ENCODE measurements around the gene CDH23. TPM values are rescaled to one million over a fixed set of nuclear protein-coding genes. Genes with fewer than 3 reads are reported as not detected.

The CDH23 gene
- total and polyA plus RNA-seq, 10 of the 15 experiments (the other 5 are each of a cell fraction or from before 2014, with no cell fraction given): 0.09 to 0.40 (median 0.15) TPM; not detected in 1

DNA sequence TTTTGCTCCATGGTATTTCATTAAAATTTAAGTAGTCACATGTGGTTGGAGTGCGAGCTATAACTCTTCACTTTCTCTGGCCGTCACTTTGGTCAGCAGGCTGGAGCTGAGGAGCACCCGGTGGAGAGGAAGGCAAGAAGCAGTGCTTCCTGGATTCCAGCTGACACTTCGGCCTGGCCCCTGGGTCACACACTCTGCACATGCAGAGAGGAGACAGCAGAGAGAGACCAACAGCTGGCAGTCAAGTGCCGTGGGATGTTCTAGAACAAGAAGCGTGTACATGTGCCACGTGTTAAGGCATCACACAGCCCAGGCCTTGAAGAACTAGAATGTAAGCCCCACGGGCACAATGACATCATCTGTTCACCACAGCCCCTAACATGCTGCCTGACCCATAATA lies 424.2 kb downstream of the CDH23 start:
- no peaks in the 10 kb centered on the region for H4K20me1 ChIP-seq (ENCODE audit: control insufficient read depth, insufficient read depth)
- no peak overlapping the region for H3K4me2 ChIP-seq (ENCODE audit: control insufficient read depth, insufficient read depth)
- no peaks in the 10 kb centered on the region for H3K9me3 ChIP-seq (replicated peaks; ENCODE audit: control insufficient read depth, insufficient read depth, low read length)
- H3K27ac ChIP-seq (ENCODE audit: control insufficient read depth, insufficient read depth): no peak overlapping the region
- in situ Hi-C loops (cut with MboI) (no loop called here), intact Hi-C loops (cut with micrococcal nuclease; ENCODE audit: unreplicated experiment) (no loop called here)
- ChIA-PET CTCF (interaction anchor here (1.0 kb wide), 1 partner anchor 125 kb away, joined by 3 read pairs; no protein-coding TSS in a partner anchor), POLR2A (interaction anchor here (0.6 kb wide), 1 partner anchor 8 kb away, joined by 3 read pairs; no protein-coding TSS in a partner anchor), SMC1A (ENCODE audit: uncharacterized antibody, unreplicated experiment) (no interaction called here), RAD21 (ENCODE audit: unreplicated experiment) (interaction anchor here (0.6 kb wide), 1 partner anchor 17 kb away, joined by 3 read pairs; no protein-coding TSS in a partner anchor)
- no peak overlapping the region for H3K9ac ChIP-seq (ENCODE audit: control insufficient read depth, insufficient read depth, low read length)
- H3K4me1 ChIP-seq (ENCODE audit: control insufficient read depth, insufficient read depth, low read length): no peaks in the 10 kb centered on the region
- H3K36me3 ChIP-seq (ENCODE audit: control insufficient read depth in 2 of 2, insufficient read depth in 2 of 2, low read length in 1 of 2): peaks cover 43 to 55% of the 10 kb centered on the region in 2 experiments
- no peak for TF ChIP-seq RELA (IDR thresholded peaks at IDR 0.05; ENCODE audit: borderline replicate concordance, partially characterized antibody)
- no peak for TF ChIP-seq BMI1 (IDR thresholded peaks at IDR 0.05; ENCODE audit: borderline replicate concordance)
- WGBS (ENCODE audit: insufficient coverage, insufficient replicate concordance, low lambda C conversion rate, missing lambda C conversion rate): 97% methylated on average over 8 of the region's 8 CpGs
- no peak for FAIRE-seq
- ATAC-seq: no peak
- no peaks in the 10 kb centered on the region for H3K27me3 ChIP-seq (replicated peaks in 1 of 2; ENCODE audit: control insufficient read depth in 2 of 2, insufficient read depth in 2 of 2, low read length in 1 of 2)
- DNase-seq (ENCODE audit: low read depth, low spot score): no peak
- H3K4me3 ChIP-seq: no peak overlapping the region
- no TSS peak for BruUV-seq (replicated peaks)
- no peaks in the 10 kb centered on the region for H3K79me2 ChIP-seq (ENCODE audit: control insufficient read depth, insufficient read depth, low read length)
- H2AFZ ChIP-seq (ENCODE audit: control insufficient read depth, low read depth, low read length): no peak overlapping the region

DNA sequence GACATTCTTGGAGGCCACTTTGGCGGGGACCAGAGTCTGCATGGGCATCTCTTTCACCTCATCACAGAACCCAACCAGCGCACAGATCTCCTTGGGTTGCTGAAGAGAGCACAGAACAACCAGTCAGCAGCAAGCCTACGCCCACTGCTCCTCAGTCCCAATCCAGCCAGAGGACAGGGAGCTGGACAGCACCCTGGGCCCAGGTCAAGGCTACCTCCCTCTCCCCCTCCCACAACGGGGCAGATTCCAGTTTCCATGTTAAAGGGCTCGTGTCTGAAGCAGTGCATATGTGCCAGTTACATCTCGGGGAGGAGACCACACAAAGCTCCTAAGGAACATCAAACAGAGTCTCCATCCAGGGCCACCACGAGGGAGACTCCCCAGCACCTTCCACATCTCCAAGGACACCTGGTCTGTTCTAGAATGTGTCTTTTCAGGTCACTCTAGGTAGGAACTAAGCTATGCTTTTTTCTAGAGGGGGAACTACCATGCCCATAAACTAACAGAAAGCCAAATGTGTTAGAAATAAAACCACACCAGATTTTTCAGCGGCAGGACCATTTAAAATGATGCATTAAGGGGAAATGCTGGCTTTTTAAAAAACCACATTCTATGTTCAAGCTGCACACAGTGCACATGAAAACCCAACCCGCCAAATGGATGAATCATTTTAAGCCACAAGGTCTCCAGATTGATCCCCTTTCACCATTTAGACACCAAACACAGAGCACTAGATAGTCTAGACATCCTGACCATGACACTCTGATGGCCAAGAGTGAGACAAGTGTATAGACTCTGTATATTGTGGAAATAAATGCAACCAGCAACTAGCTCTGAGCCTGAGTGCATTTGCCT lies 425.4 kb downstream of the CDH23 start:
- in situ Hi-C loops (cut with MboI) (no loop called here), intact Hi-C loops (cut with micrococcal nuclease; ENCODE audit: unreplicated experiment) (no loop called here)
- H2AFZ ChIP-seq (ENCODE audit: control insufficient read depth, low read depth, low read length): no peak overlapping the region
- H4K20me1 ChIP-seq (ENCODE audit: control insufficient read depth, insufficient read depth): no peaks in the 10 kb centered on the region
- no peak overlapping the region for H3K9ac ChIP-seq (ENCODE audit: control insufficient read depth, insufficient read depth, low read length)
- TF ChIP-seq PML (IDR thresholded peaks at IDR 0.05; ENCODE audit: low read length): no peak
- no peak for TF ChIP-seq GATAD2B (conservative IDR thresholded peaks at IDR 0.05; ENCODE audit: low read depth)
- no peak for TF ChIP-seq ZNF217 (IDR thresholded peaks at IDR 0.05)
- no peak for TF ChIP-seq MYB (IDR thresholded peaks at IDR 0.05; ENCODE audit: borderline replicate concordance, low read depth, low read length)
- TF ChIP-seq, protein P1, sequence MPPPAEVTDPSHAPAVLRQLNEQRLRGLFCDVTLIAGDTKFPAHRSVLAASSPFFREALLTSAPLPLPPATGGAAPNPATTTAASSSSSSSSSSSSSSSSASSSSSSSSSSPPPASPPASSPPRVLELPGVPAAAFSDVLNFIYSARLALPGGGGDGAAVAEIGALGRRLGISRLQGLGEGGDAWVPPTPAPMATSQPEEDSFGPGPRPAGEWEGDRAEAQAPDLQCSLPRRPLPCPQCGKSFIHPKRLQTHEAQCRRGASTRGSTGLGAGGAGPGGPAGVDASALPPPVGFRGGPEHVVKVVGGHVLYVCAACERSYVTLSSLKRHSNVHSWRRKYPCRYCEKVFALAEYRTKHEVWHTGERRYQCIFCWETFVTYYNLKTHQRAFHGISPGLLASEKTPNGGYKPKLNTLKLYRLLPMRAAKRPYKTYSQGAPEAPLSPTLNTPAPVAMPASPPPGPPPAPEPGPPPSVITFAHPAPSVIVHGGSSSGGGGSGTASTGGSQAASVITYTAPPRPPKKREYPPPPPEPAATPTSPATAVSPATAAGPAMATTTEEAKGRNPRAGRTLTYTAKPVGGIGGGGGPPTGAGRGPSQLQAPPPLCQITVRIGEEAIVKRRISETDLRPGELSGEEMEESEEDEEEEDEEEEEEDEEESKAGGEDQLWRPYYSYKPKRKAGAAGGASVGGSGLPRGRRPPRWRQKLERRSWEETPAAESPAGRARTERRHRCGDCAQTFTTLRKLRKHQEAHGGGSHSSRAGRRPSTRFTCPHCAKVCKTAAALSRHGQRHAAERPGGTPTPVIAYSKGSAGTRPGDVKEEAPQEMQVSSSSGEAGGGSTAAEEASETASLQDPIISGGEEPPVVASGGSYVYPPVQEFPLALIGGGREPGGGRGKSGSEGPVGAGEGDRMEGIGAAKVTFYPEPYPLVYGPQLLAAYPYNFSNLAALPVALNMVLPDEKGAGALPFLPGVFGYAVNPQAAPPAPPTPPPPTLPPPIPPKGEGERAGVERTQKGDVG (CRISPR knock-in tag; IDR thresholded peaks at IDR 0.05): no peak
- TF ChIP-seq SUPT20H (IDR thresholded peaks at IDR 0.05; ENCODE audit: borderline replicate concordance, control insufficient read depth, low read depth, low read length): no peak
- TF ChIP-seq ZNF24 (IDR thresholded peaks at IDR 0.05): no peak
- TF ChIP-seq, protein P2, sequence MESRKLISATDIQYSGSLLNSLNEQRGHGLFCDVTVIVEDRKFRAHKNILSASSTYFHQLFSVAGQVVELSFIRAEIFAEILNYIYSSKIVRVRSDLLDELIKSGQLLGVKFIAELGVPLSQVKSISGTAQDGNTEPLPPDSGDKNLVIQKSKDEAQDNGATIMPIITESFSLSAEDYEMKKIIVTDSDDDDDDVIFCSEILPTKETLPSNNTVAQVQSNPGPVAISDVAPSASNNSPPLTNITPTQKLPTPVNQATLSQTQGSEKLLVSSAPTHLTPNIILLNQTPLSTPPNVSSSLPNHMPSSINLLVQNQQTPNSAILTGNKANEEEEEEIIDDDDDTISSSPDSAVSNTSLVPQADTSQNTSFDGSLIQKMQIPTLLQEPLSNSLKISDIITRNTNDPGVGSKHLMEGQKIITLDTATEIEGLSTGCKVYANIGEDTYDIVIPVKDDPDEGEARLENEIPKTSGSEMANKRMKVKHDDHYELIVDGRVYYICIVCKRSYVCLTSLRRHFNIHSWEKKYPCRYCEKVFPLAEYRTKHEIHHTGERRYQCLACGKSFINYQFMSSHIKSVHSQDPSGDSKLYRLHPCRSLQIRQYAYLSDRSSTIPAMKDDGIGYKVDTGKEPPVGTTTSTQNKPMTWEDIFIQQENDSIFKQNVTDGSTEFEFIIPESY (IDR thresholded peaks at IDR 0.05): no peak
- H3K9me3 ChIP-seq (replicated peaks; ENCODE audit: control insufficient read depth, insufficient read depth, low read length): no peaks in the 10 kb centered on the region
- ChIA-PET SMC1A (ENCODE audit: uncharacterized antibody, unreplicated experiment) (interaction anchor here (2.3 kb wide), 1 partner anchor 74 kb away, joined by 8 read pairs; no protein-coding TSS in a partner anchor), RAD21 (ENCODE audit: unreplicated experiment) (interaction anchor here (1.0 to 1.5 kb wide), 2 partner anchors 15 to 74 kb away, joined by 3 to 4 read pairs; no protein-coding TSS in a partner anchor), POLR2A (interaction anchor here (0.5 kb wide), 1 partner anchor 1019 kb away, joined by 3 read pairs; no protein-coding TSS in a partner anchor), CTCF (interaction anchor here (0.9 to 2.1 kb wide), 4 partner anchors 11 to 113 kb away, joined by 3 to 8 read pairs (median 3); no protein-coding TSS in a partner anchor)
- H3K27ac ChIP-seq (ENCODE audit: control insufficient read depth, insufficient read depth): no peak overlapping the region
- H3K4me2 ChIP-seq (ENCODE audit: control insufficient read depth, insufficient read depth): no peak overlapping the region
- no peak overlapping the region for H3K4me3 ChIP-seq
- H3K27me3 ChIP-seq (replicated peaks in 1 of 2; ENCODE audit: control insufficient read depth in 2 of 2, insufficient read depth in 2 of 2, low read length in 1 of 2): no peaks in the 10 kb centered on the region
- ATAC-seq (no peak), FAIRE-seq (no peak), DNase-seq (ENCODE audit: low read depth, low spot score) (no peak)
- H3K79me2 ChIP-seq (ENCODE audit: control insufficient read depth, insufficient read depth, low read length): no peaks in the 10 kb centered on the region
- no TSS peak for BruUV-seq (replicated peaks)
- peaks cover 52% of the 10 kb centered on the region in 2 experiments for H3K36me3 ChIP-seq (ENCODE audit: control insufficient read depth in 2 of 2, insufficient read depth in 2 of 2, low read length in 1 of 2)
- H3K4me1 ChIP-seq (ENCODE audit: control insufficient read depth, insufficient read depth, low read length): no peaks in the 10 kb centered on the region
- 61% methylated on average over 9 of the region's 9 CpGs for WGBS (ENCODE audit: insufficient coverage, insufficient replicate concordance, low lambda C conversion rate, missing lambda C conversion rate)

All from GM12878 (cell line).